Measurements from ENCODE around the gene TSPAN15.

TSPAN15 gene

DNA sequence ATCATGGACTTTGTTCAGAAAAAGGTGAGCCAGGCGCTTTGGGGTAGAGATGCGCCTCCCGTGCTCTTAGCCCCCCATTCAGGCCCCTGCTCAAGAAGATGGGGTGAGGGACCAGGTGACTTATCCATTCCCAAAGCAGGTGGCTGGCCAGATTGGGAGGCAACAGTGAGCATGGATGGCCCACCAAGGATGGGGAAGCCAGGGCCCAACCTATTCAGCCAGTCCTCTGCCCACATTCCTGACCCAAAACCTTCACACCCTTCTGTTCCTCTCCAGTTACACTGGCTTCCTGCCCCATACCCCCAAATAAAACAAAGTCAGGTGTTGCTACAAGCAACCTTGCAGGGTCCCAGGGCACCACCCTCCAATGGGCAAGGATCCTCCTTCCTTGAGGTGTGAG lies 44.4 kb downstream of the TSPAN15 start:
- TF ChIP-seq, protein P1, sequence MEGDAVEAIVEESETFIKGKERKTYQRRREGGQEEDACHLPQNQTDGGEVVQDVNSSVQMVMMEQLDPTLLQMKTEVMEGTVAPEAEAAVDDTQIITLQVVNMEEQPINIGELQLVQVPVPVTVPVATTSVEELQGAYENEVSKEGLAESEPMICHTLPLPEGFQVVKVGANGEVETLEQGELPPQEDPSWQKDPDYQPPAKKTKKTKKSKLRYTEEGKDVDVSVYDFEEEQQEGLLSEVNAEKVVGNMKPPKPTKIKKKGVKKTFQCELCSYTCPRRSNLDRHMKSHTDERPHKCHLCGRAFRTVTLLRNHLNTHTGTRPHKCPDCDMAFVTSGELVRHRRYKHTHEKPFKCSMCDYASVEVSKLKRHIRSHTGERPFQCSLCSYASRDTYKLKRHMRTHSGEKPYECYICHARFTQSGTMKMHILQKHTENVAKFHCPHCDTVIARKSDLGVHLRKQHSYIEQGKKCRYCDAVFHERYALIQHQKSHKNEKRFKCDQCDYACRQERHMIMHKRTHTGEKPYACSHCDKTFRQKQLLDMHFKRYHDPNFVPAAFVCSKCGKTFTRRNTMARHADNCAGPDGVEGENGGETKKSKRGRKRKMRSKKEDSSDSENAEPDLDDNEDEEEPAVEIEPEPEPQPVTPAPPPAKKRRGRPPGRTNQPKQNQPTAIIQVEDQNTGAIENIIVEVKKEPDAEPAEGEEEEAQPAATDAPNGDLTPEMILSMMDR (IDR thresholded peaks at IDR 0.05): no peak
- TF ChIP-seq ZFX (IDR thresholded peaks at IDR 0.05; ENCODE audit: borderline replicate concordance): no peak
- H3K27ac ChIP-seq: no peak overlapping the region

DNA sequence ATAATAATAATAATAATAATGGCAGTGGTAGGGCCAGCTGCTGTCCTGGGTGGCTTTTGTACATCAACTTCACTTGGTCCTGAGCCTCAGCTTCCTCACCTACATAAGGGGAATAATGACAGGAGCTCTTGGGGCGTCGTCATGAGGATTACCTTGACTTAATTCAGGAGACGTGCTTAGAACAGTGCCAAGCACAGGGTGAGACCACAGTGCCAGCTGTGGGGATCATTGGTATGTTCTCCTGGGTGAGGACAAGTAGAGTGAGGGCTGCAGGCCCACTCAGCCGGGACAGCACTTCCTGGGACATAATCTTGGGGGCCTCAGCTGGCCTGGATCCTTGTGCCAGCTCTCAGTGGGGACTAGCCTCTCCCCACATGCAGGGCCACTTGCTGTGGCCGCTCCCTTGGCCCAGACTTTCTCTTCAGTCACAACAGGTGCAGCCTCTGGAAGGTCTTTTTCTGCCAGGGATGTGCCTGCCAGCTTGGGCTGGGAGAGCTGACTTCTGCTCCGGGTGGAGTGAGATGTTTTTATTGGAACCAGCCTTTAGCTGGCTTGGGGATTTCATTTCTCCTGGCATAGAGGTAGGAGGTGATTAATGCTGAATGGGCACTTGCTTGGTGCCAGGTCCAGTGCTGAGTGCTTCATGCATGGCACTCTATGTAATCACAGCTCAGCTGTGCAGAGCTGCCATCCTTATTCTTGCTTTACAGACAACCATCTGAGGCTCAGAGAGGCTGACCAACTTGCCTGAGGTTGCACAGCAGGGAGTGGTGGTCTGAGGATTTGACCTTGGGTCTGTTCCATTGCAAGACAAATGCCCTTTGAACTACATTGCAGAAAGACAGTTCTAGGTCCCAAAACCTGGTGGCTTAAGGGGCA lies 45.3 kb downstream of the TSPAN15 start:
- TF ChIP-seq, protein P1 (IDR thresholded peaks at IDR 0.05): no peak
- TF ChIP-seq ZFX (IDR thresholded peaks at IDR 0.05; ENCODE audit: borderline replicate concordance): no peak
- H3K27ac ChIP-seq: no peak overlapping the region

DNA sequence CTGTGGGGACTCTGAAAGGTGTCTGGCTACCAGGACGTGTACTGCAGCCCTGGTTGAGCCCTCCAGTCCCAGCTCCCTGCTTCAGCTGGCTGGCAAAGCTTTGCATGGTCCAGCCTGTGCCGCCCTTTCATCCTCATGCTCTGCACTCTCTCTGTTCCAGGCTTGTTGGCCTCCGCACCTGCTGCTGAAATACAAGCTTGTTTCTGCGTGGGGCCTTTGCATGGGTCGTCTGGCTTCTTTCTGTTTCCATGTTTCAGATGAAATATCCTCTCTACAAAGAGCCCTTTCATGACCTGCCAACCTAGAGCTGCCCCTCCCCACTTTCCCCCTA lies 45.9 kb downstream of the TSPAN15 start:
- no peak overlapping the region for H3K27ac ChIP-seq
- TF ChIP-seq ZFX (IDR thresholded peaks at IDR 0.05; ENCODE audit: borderline replicate concordance): no peak
- TF ChIP-seq, protein P1 (IDR thresholded peaks at IDR 0.05): no peak

DNA sequence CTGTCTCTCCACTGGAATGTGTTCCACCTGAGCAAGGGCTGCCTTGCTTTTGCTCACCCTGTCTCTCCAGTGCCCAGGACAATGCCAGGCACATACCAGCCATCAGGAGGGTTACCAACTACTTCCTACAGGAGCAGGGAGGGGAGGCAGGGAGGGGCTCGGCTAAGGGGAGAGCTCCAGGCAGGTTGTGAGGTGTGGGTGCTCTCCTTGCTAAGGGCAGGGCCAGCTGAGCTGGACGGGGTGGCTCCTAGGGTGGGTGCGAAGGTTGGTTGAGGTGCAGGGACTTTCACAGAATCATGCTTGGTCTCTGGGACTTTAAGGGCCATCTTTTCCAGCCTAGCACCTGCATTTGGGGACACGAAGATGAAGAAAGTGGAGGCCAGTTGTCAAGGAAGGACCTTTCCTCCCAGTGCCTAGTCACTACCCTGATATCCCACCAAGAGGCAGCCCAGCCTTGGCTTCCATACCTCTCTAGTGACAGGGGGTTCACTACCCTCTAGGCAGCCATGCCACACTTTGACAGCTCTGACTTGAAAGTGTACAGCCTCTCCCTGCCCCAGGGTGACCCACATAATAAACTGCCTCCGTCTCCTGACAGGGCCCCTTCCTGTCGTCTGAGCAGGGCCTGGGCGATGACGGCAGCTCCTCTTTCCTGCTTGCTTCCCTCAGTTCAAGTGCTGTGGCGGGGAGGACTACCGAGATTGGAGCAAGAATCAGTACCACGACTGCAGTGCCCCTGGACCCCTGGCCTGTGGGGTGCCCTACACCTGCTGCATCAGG lies 46.5 kb downstream of the TSPAN15 start:
- no peak overlapping the region for H3K27ac ChIP-seq
- TF ChIP-seq, protein P1 (IDR thresholded peaks at IDR 0.05): no peak
- TF ChIP-seq ZFX (IDR thresholded peaks at IDR 0.05; ENCODE audit: borderline replicate concordance): no peak

DNA sequence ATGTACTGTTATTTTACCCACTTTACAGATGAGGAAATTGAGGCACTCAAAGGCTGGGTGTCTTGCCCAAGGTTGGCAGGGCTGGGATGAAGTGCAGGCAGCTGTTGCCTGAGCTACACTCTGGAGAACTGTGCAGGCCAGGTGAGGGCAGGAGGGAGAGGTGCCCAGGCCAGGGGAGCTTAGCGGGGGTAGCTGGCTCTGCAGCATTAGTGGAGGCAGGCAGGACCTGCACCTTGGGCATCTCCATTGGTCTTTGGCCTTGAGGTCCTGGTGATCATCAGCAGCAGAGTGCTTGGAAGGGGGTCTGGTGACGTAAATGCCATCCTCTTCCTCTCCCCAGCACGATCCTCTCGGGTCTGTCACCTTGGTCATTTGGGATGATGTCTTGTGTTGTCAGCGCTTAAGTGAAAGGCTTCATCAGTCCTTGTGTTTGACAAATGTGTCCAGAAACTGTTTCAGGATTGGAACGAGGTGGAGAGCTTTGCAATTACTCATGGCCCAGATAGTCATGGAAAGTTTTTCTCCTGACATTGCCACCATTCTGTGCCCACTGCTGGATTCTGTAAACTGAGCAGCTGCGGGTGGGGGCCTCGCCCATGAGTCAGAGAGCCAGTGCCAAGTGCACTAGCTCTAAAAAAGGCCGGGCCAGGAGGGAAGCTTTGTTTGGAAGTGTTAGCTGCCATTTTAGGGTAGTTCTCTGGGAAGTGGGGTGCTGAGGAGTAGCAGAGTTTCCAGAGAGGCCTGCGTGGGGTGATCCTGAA lies 47.6 kb downstream of the TSPAN15 start:
- TF ChIP-seq ZFX (IDR thresholded peaks at IDR 0.05; ENCODE audit: borderline replicate concordance): no peak
- TF ChIP-seq, protein P1 (IDR thresholded peaks at IDR 0.05): no peak
- H3K27ac ChIP-seq: no peak overlapping the region

DNA sequence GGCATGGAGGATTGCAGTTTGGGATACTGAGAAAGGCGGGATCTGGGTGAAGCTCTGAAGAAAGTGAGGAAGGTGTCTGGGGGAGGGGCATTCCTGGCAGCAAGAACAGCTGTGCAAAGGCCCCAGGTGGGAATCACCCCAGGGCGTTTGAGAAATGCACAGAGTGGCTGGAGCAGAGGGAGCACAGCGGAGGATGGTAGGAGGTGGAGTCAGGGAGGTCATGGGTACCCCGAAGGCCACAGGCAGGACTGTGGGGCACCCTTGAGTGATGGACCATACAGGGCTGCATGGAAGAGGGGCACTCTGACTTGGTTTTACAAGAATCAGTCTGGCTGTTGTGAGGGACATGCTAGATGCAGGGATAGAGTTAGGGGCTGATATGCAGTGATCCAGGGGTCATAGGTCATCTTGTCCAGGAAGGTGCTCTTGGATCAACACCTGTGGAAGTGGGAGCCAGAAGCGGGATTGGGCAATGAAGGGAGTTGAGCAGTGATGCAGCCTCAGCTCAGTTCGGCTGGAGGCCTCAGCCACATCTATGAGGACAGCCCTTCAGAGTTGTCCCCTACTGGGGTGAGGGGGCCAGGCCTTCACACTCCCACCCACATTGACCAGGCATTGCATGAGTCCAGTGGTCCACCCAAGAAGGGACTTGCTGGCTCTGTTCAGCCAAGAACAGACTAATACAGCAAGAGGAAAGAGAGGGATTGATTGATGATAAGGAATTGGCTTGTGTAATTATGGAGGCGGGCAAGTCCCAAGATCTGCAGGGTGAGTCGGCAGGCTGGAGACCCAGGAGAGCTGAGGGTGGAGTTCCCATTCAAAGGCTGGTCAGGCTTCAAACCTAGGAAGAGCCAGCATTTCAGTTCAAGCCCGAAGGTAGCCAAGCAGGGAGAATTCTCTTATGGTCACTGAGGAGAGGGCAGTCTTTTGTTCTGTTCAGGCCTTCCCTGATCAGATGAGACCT lies 48.7 kb downstream of the TSPAN15 start:
- TF ChIP-seq, protein P1 (IDR thresholded peaks at IDR 0.05): no peak
- TF ChIP-seq ZFX (IDR thresholded peaks at IDR 0.05; ENCODE audit: borderline replicate concordance): no peak
- H3K27ac ChIP-seq: no peak overlapping the region

Data from 22Rv1 (cell line).